NCI-H1048 (cell line): ENCODE measurements around the gene GCNT2.
"Not testable (repeated sequence)": the region's sequence is repeated elsewhere in the genome, so short reads cannot be mapped to it uniquely, and the experiment has no call there.

Source experiments
- DNase-seq: peaks from one replicate; lab custom pipeline; 2025; lab: John Stamatoyannopoulos, UW

Gene GCNT2

GRCh38 chr6:10612161-10612560 lies 91.0 kb downstream of the GCNT2 start:
- DNase-seq: no peak

GRCh38 chr6:10613077-10613476 lies 91.9 kb downstream of the GCNT2 start:
- DNase-seq: no peak

GRCh38 chr6:10613723-10614122 lies 92.6 kb downstream of the GCNT2 start:
- no peak for DNase-seq

DNA sequence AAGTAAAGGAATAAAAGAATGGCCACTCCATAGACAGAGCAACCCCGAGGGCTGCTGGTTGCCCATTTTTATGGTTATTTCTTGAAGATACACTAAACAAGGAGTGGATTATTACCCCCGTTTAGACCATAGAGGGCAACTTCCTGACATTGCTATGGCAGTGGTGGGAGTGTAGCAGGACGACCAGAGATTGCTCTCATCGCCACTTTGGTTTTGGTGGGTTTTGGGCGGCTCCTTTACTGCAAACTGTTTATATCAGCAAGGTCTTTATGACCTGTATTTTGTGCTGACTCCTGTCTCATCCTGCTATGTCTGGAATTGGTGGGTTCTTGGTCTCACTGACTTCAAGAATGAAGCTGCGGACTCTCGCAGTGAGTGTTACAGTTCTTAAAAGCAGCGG lies 94.5 kb downstream of the GCNT2 start:
- DNase-seq: no peak

DNA sequence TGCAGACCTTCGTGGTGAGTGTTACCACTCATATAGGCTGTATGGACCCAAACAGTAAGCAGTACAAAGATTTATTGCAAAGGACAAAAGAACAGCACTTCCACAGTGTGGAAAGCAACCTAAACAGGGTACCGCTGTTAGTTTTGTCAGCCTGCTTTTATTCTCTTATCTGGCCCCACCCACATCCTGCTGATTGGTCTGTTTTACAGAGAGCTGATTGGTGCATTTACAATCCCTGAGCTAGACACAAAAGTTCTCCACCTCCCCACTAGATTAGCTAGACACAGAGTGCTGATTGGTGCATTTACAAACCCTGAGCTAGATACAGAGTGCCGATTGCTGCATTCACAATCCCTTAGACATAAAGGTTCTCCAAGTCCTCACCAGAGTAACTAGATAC lies 95.1 kb downstream of the GCNT2 start:
- not testable (repeated sequence) for DNase-seq

GRCh38 chr6:10617008-10617696 lies 96.0 kb downstream of the GCNT2 start:
- no peak for DNase-seq

DNA sequence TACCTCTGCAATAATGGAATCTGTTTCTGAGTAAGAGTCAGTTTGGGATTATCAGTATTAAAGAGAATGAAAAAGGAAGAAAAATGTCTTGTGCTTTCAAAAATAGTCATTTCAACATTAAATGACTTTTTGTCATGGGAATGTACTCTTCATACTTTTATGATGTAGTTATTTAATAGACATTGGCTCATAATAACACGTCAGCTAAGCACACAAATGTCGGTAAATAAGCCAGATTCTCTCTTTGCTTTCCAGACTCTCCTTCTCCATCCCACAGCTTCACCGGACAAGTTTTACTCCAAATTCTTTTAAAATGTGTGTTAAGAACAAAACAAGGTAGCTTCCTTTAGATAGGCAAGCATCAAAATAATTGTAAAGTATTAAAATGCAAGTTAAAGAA lies 97.3 kb downstream of the GCNT2 start:
- DNase-seq: no peak

DNA sequence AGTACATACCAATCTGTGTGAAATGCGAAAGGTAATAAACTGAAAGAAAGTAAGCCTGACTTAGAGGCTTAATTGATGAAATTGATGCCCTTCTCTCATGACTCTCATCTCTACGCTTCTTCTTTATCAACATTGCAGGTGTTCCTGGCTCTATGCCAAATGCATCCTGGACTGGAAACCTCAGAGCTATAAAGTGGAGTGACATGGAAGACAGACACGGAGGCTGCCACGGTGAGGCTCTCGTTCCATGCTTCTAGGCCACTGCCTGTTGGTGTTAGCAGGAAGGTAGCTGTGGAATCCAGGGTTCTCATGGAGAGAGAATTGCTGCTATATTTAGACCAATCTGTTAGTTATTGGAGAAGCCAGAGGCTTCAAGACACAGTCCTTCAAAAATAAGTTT lies 100.1 kb downstream of the GCNT2 start:
- no peak for DNase-seq

GRCh38 chr6:10621847-10622246 lies 100.7 kb downstream of the GCNT2 start:
- no peak for DNase-seq

DNA sequence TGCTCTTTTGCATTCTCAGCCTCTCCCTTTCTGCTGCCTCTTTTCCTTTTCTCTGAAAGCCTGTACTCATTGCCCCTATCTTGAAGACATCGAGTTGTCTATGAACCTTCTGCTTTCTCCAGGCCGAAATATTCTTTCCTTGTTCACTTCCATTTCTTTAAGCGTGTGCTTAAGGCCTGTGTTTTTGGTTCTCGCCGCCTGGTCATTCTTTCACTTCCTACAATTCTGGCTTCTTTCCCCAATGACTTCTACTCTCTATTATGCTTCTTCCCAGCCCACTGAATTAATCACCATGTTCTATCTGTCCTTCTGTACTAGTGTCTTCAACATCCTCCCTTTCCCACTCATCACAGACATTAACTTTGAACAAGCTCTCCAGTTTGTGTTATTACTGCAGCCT lies 103.7 kb downstream of the GCNT2 start:
- DNase-seq: no peak

GRCh38 chr6:10626154-10626741 lies 105.1 kb downstream of the GCNT2 start:
- DNase-seq: no peak

DNA sequence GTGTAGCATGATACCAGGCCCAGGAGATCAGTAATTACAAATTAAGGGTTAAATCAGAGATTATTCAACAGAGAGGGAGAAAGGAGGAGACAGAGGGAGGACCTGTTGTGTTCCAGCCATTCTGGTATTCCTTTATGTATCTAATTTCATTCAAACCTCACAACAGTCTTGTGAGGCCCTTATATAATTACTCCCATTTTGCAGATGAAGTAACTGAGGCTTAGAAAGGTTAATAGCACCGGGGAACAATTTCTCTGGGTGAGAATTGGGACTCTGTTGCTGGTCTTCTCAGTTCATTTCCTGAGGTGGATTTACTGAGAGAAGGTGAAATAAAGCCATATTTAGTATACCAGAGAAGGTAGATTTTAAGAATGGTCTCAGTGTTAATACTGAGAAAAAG lies 106.6 kb downstream of the GCNT2 start:
- DNase-seq: no peak

DNA sequence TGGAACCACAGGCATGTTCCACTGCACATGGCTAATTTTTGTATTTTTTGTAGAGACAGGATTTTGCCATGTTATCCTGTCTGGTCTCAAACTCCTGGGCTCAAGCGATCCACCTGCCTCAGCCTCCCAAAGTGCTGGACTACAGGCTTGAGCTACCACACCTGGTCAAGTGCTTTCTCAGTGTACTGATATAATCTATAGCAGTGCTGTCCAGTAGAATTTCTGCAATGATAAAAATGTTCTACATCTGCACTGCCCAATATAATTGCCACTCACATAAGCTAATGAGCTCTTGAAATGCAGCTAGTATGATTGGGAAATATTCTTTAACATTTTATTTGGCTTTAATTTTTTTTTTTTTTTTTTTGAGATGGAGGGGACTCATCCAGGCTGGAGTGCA lies 109.0 kb downstream of the GCNT2 start:
- DNase-seq: no peak

- no peak for DNase-seq
Observed at GRCh38 chr6:10633216-10633615, 112.1 kb downstream of the GCNT2 start.

DNA sequence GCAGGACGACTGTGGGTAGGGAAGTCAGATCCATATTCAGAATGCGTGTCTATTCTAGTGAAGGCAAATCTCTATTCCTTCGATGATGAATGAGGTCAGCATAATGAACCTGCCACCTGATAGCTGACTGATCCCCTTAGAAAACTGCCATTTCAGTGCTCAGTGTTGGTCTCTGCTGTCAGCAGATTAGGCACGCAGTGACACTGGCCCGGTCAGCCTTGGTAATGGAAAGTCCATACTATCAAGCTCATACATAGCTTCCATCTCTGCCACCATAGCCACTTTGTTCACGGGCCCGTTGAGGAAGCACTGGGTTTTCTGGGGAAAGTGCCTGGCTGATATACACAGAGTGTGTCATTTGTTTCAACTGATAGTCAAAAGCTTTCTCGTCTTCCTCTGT lies 119.3 kb downstream of the GCNT2 start:
- no peak for DNase-seq

DNA sequence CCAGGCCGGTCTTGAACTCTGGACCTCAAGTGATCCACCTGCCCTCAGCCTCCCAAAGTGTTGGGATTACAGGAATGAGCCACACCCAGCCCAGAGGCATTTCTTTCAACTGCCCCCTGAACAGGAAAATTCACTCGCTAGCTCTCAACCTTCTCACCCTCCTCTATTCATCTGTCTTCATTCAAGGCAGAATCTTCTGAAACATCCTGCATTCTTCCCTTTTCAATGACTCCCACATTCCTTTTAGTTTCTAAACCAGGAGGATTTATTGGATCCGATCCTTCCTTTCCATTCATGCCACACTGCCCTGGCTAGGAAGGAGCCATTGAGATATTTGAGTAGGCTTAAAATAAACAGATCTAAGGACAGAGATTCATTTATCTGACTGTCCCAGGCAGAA lies 120.4 kb downstream of the GCNT2 start:
- no peak for DNase-seq

DNA sequence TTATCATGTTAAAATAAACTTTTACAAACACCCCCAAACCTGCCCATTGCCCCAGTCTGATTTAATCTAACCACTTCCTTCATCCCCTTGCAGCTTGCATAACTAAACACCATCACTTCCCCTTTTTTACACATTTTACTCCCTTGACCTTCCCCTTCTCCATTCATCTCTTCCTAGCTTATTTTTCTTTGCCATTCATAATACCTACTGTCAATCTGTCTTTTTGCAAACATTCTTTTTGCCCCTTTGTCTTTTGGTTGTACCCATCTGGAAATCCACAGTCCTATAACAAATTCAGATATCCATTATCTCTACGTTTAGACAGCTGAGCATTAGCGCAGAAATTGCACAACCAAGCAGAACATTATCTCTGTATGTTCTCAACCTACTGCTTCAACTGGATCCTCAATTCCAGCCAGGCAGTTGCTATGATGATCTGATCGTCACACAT lies 122.1 kb downstream of the GCNT2 start:
- no peak for DNase-seq

DNA sequence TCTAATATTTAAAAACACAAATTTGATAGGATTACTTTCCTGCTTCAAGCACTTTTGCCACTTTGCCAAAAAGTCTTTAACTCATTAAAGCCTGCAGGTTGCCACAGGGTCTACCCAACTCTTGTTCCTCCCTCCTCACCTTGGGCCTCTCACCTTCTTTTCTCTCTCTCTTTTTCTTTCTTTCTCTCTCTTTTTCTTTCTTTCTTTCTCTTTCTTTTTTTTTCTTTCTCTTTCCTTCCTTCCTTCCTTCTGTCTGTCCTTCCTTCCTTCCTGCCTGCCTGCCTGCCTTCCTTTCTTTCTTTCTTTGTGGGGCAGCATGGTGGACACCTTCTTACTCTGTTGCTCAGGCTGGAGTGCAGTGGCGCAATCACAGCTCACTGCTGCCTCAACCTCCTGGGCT lies 123.1 kb downstream of the GCNT2 start:
- no peak for DNase-seq

GRCh38 chr6:10655508-10656055 lies 134.4 kb downstream of the GCNT2 start:
- no peak for DNase-seq

GRCh38 chr6:10658910-10659698 lies 138.0 kb downstream of the GCNT2 start:
- DNase-seq: no peak

- no peak for DNase-seq
Observed at GRCh38 chr6:10659699-10660348, 138.7 kb downstream of the GCNT2 start.

GRCh38 chr6:10660431-10661191 lies 139.5 kb downstream of the GCNT2 start:
- DNase-seq: not testable (repeated sequence)
